HG02571 (cell line): ENCODE results near the gene ZNF184.

Source experiments
- ATAC-seq: cut with Tn5 transposase; IDR thresholded peaks from one replicate; pipeline ENCODE4 v1.9.1; 2021; ENCODE audit warnings: mild to moderate bottlenecking, moderate library complexity; ENCODE audit not compliant: unreplicated experiment

Gene ZNF184

GRCh38 chr6:27479319-27480182 is 6.6 kb upstream of the ZNF184 start:
- ATAC-seq, result peak; percentile 51

GRCh38 chr6:27478706-27479318 is 5.9 kb upstream of the ZNF184 start:
- peak; percentile 69 for ATAC-seq

- peak; percentile 15 for ATAC-seq
Observed at GRCh38 chr6:27478141-27478705, 5.3 kb upstream of the ZNF184 start.

GRCh38 chr6:27477318-27478013 is 4.6 kb upstream of the ZNF184 start:
- no peak for ATAC-seq

GRCh38 chr6:27476090-27476489 is 3.2 kb upstream of the ZNF184 start:
- no peak for ATAC-seq

- no peak for ATAC-seq
Observed at GRCh38 chr6:27474672-27475071, 1.8 kb upstream of the ZNF184 start.

- no peak for ATAC-seq
Observed at GRCh38 chr6:27474172-27474465, 1.2 kb upstream of the ZNF184 start.

GRCh38 chr6:27472182-27472616 is 706 bp downstream of the ZNF184 start:
- peak; percentile 40 for ATAC-seq

GRCh38 chr6:27471365-27472115 is 1.4 kb downstream of the ZNF184 start:
- ATAC-seq, result no peak

- ATAC-seq, result no peak
Observed at GRCh38 chr6:27470023-27470422, 2.9 kb downstream of the ZNF184 start.

GRCh38 chr6:27468334-27468733 is 4.6 kb downstream of the ZNF184 start:
- ATAC-seq, result no peak

GRCh38 chr6:27452496-27452897 is 20.4 kb downstream of the ZNF184 start:
- no peak for ATAC-seq

GRCh38 chr6:27451660-27452390 is 21.1 kb downstream of the ZNF184 start:
- no peak for ATAC-seq

- ATAC-seq, result no peak
Observed at GRCh38 chr6:27448456-27448855, 24.4 kb downstream of the ZNF184 start.

GRCh38 chr6:27442932-27443331 is 30.0 kb downstream of the ZNF184 start:
- no peak for ATAC-seq

- ATAC-seq, result no peak
Observed at GRCh38 chr6:27441001-27441400, 31.9 kb downstream of the ZNF184 start.

- ATAC-seq, result no peak
Observed at GRCh38 chr6:27439371-27439770, 33.5 kb downstream of the ZNF184 start.

GRCh38 chr6:27433714-27434113 is 39.2 kb downstream of the ZNF184 start:
- no peak for ATAC-seq

- ATAC-seq, result no peak
Observed at GRCh38 chr6:27428966-27429365, 43.9 kb downstream of the ZNF184 start.

GRCh38 chr6:27428502-27428901 is 44.4 kb downstream of the ZNF184 start:
- ATAC-seq, result no peak
